H7 (cell line): ENCODE results near the gene CPA4. TPM values are rescaled to one million over a fixed set of nuclear protein-coding genes. Genes with fewer than 3 reads are reported as not detected.
"Not testable (repeated sequence)": the region's sequence is repeated elsewhere in the genome, so short reads cannot be mapped to it uniquely, and the experiment has no call there.

Source experiments
- DNase-seq: peaks from one replicate; pipeline ENCODE4 v3.0.0; 2012
- H3K27me3 ChIP-seq: 2 replicates; pipeline ENCODE4 v1.6.0; 2011; ENCODE audit warnings: mild to moderate bottlenecking, low read length; ENCODE audit not compliant: control insufficient read depth, insufficient read depth
- H3K36me3 ChIP-seq: replicated peaks from 2 replicates; pipeline ENCODE4 v1.5.1; 2011; ENCODE audit warnings: low read length; ENCODE audit not compliant: control insufficient read depth, insufficient read depth
- H3K4me3 ChIP-seq: 2 replicates; pipeline ENCODE4 v1.5.1; 2011; ENCODE audit warnings: low read depth, mild to moderate bottlenecking, control low read depth, low read length, moderate library complexity; ENCODE audit not compliant: insufficient read depth
- total RNA-seq: library from RNA; depleted of rRNA; stranded (reverse); fragments of >200 nt; shearing (Covaris generic); gene quantifications from 2 replicates; pipeline ENCODE4 v1.2.3, GENCODE V29; 2014

Gene CPA4
- total RNA-seq, 1 experiment from 2014 or later: not detected

DNA sequence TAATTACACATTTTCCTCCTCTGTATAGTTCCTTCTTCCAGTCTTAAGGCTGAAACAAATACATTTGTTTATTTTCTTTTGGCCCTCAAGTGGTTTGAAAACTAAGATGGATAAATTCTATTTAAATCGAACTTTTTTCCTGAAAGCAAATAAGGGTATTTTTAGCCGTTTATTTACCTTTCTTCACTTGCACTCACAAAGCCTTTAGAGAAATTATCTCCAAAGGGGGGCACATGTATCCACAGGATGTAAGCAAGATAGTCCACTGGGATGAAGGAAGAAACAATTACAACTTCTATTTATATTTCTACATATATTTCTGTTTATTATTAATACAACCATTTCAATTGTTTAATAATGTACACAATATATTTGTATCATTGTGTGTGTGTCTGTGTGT lies 10.2 kb downstream of the CPA4 start:
- H3K36me3 ChIP-seq: no peaks in the 10 kb centered on the region
- DNase-seq: no peak
- no peak overlapping the region for H3K4me3 ChIP-seq
- no peaks in the 10 kb centered on the region for H3K27me3 ChIP-seq

DNA sequence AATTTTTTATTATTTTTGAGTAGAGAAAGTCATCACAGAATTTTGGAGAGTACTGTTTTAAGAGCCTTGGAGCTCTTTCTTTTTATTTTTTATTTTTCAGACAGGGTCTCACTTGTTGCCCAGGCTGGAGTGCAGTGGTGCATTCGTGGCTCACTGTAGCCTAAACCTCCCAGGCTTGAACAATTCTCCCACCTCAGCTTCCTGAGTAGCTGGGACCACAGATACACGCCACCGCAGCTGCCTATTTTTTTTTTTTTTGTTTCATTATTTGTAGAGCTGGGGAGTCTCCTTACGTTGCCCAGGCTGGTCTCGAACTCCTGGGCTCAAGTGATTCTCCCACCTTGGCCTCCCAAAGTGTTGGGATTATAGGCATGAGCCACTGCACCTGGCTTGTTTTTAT lies 10.6 kb downstream of the CPA4 start:
- Histone ChIP-seq H3K36me3 (no peaks in the 10 kb centered on the region), H3K4me3 (no peak overlapping the region), H3K27me3 (no peaks in the 10 kb centered on the region)
- DNase-seq: no peak

GRCh38 chr7:130303982-130304381 lies 11.0 kb downstream of the CPA4 start:
- H3K27me3 ChIP-seq: no peaks in the 10 kb centered on the region

DNA sequence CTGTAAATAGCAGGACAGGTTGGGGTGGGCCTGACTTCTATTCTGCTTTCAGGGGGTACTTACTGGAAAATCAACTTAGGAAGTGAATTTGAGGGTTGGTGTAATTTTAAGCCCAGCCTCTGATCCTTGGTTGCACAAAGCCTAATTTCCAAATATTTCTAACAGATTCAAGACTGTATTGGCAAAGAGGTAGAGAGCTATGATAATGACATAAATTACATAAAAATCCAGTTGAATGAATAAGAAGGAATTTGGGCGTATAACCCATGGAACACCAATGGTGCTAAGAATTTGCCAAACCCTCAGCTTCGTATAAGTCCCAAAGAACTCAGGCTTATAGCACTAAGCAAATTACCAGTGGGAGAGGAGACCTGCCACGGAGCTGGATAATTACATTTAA lies 11.9 kb downstream of the CPA4 start:
- H3K27me3 ChIP-seq: no peaks in the 10 kb centered on the region
- no peaks in the 10 kb centered on the region for H3K36me3 ChIP-seq
- no peak for DNase-seq
- H3K4me3 ChIP-seq: no peak overlapping the region

More at GRCh38 chr7:130303982-130304381, 11.0 kb downstream of the CPA4 start:
- Histone ChIP-seq H3K4me3 (no peak overlapping the region), H3K36me3 (no peaks in the 10 kb centered on the region)
- no peak for DNase-seq

GRCh38 chr7:130305433-130306042 lies 12.6 kb downstream of the CPA4 start:
- Histone ChIP-seq H3K36me3 (no peaks in the 10 kb centered on the region), H3K27me3 (no peaks in the 10 kb centered on the region), H3K4me3 (no peak overlapping the region)
- DNase-seq: no peak

- no peak for DNase-seq
- Histone ChIP-seq H3K27me3 (no peaks in the 10 kb centered on the region), H3K36me3 (no peaks in the 10 kb centered on the region), H3K4me3 (no peak overlapping the region)
Measured at GRCh38 chr7:130309986-130310385, 17.0 kb downstream of the CPA4 start.

DNA sequence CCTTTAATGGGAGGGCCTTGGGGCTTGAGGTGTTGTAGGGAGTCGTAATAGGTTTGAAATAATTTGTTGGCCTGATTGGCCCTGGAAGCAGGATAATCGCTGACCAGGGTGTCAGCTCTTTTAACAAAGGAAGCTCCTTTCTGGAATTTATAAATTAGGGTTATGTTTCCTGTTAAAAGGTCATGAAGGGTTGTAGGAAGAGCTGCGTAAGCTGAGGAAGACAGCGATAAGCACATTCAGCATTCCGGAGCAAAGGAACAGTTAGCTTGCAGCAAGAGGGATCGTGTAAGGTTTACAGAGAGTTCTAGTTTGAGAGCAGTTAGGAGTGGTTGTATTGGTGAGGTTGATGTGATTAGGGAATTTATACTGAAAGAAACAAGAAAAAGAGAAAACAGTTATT lies 21.3 kb downstream of the CPA4 start:
- Histone ChIP-seq H3K4me3 (no peak overlapping the region), H3K27me3 (no peaks in the 10 kb centered on the region), H3K36me3 (no peaks in the 10 kb centered on the region)
- no peak for DNase-seq

- H3K27me3 ChIP-seq: no peaks in the 10 kb centered on the region
- no peaks in the 10 kb centered on the region for H3K36me3 ChIP-seq
- no peak overlapping the region for H3K4me3 ChIP-seq
- DNase-seq: no peak
Measured at GRCh38 chr7:130319541-130319940, 26.6 kb downstream of the CPA4 start.

- not testable (repeated sequence) for H3K27me3 ChIP-seq, H3K36me3 ChIP-seq, DNase-seq, H3K4me3 ChIP-seq
Measured at GRCh38 chr7:130321542-130322229, 28.7 kb downstream of the CPA4 start.

- Histone ChIP-seq H3K27me3 (no peaks in the 10 kb centered on the region), H3K36me3 (no peaks in the 10 kb centered on the region), H3K4me3 (no peak overlapping the region)
- no peak for DNase-seq
Measured at GRCh38 chr7:130322615-130323014, 29.7 kb downstream of the CPA4 start.

DNA sequence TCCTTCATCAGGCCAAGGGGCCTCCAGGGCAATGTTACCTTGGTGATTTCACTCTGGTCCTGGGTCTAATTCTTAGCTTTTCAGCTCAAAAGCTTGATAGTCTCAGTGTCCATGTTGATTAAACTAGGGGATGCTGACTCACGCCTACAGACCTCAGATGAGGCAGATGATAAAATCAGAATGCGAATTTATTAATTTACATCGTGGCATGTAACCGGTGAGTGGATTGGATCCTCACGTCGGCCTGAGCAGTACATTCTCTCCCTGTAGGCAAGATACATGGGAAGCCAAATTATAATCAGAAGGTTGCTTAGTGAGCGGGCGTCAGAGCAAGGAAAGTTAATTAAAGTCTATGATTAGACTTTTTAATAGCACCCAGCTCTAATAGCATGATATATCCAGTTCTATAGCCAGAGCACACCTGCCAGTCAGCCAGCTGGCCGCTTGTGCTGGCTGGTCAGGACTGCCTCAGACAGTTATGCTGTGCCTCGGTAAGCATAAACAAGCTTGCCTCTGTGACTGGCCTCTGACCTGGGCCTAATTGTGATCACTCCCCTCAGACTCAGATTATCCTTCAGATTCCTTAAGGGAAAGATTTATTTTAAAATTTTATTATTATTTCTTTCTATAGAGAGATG lies 31.5 kb downstream of the CPA4 start:
- no peak for DNase-seq
- H3K27me3 ChIP-seq: no peaks in the 10 kb centered on the region
- H3K4me3 ChIP-seq: no peak overlapping the region
- H3K36me3 ChIP-seq: no peaks in the 10 kb centered on the region

DNA sequence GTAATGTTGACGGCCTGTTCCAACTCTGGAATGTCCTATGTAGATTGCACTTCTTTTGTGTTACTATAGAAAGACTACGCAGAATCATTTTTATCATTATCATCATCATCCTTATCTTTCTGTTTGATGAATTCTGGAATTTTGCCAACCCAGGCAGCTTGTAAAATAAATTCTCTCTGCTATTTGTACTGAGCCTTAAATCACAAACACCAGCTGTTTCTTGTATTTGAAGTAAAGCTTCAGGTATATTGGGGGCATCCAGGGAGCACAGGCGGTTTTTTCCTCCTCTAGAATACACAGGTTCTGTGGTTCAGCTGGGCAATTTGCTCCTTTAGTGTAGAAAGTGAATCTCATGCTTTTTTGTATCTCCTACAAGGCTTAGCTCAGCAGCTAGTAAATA lies 36.7 kb downstream of the CPA4 start:
- Histone ChIP-seq H3K36me3 (no peaks in the 10 kb centered on the region), H3K4me3 (no peak overlapping the region), H3K27me3 (no peaks in the 10 kb centered on the region)
- no peak for DNase-seq

- Histone ChIP-seq H3K27me3 (no peaks in the 10 kb centered on the region), H3K4me3 (no peak overlapping the region), H3K36me3 (no peaks in the 10 kb centered on the region)
- no peak for DNase-seq
Measured at GRCh38 chr7:130332259-130333053, 39.5 kb downstream of the CPA4 start.

DNA sequence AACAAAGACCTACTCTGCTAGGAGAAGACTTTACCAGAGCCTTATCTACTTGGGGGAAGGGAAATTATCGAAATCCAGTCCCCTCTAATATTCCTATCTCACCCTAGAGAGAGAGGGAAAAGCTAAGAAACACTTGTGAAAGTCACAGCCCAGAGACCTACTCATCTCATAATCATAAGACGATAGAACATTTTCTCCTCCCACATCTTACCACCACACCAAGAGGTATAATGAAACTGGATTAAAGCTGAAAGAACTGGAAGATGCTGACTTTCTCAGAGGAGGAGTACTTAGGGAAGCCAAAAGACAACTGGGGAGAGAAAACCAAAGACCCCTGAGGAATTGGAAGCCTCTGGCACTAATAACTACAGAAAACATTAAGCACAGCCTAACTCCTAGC lies 40.9 kb downstream of the CPA4 start:
- H3K36me3 ChIP-seq: no peaks in the 10 kb centered on the region
- H3K4me3 ChIP-seq: no peak overlapping the region
- no peaks in the 10 kb centered on the region for H3K27me3 ChIP-seq
- DNase-seq: no peak

DNA sequence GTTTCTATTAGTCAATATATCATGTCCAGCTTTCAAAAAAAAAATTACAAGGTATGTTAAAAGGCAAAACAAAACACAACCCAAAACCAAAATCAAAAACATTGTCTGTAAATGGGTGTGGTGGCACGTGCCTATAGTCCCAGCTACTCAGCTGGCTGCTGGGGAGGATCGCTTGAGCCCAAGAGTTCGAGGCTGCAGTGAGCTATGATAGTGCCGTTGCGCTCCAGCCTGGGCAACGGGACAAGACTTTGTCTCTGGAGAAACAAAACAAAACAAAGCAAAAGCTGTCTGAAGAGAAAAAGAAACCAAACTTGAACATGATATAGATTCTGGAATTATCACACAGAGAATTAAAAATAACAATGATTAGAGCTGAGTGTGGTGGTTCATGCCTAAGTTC lies 41.3 kb downstream of the CPA4 start:
- Histone ChIP-seq H3K27me3 (no peaks in the 10 kb centered on the region), H3K36me3 (no peaks in the 10 kb centered on the region), H3K4me3 (no peak overlapping the region)
- DNase-seq: no peak
